Measurements from ENCODE around the gene TRMT61A.
"Not testable (repeated sequence)": the region's sequence is repeated elsewhere in the genome, so short reads cannot be mapped to it uniquely, and the experiment has no call there.

Gene TRMT61A

GRCh38 chr14:103508521-103509329 lies 20.3 kb upstream of the TRMT61A start:
- no peak overlapping the region for H3K4me3 ChIP-seq (ENCODE audit: low read length)
- DNase-seq (ENCODE audit: low read depth) = no peak
- TF ChIP-seq CTCF (IDR thresholded peaks at IDR 0.05; ENCODE audit: insufficient read depth, low read depth, low read length, missing control alignments) = no peak

GRCh38 chr14:103509864-103510723 lies 18.9 kb upstream of the TRMT61A start:
- TF ChIP-seq CTCF (IDR thresholded peaks at IDR 0.05; ENCODE audit: insufficient read depth, low read depth, low read length, missing control alignments) = no peak
- H3K4me3 ChIP-seq (ENCODE audit: low read length) = no peak overlapping the region
- DNase-seq (ENCODE audit: low read depth) = no peak

- TF ChIP-seq CTCF (IDR thresholded peaks at IDR 0.05; ENCODE audit: insufficient read depth, low read depth, low read length, missing control alignments) = peak; percentile 26
- DNase-seq (ENCODE audit: low read depth) = no peak
- no peak overlapping the region for H3K4me3 ChIP-seq (ENCODE audit: low read length)
Observed at GRCh38 chr14:103510724-103511693, 18.0 kb upstream of the TRMT61A start.

GRCh38 chr14:103512180-103512579 lies 16.8 kb upstream of the TRMT61A start:
- not testable (repeated sequence) for DNase-seq (ENCODE audit: low read depth); H3K4me3 ChIP-seq (ENCODE audit: low read length)

- peak; percentile 99 for DNase-seq (ENCODE audit: low read depth)
- H3K4me3 ChIP-seq (ENCODE audit: low read length) = no peak overlapping the region
- TF ChIP-seq CTCF (IDR thresholded peaks at IDR 0.05; ENCODE audit: insufficient read depth, low read depth, low read length, missing control alignments) = no peak
Observed at GRCh38 chr14:103512701-103513611, 16.0 kb upstream of the TRMT61A start.

- no peak for TF ChIP-seq CTCF (IDR thresholded peaks at IDR 0.05; ENCODE audit: insufficient read depth, low read depth, low read length, missing control alignments)
- H3K4me3 ChIP-seq (ENCODE audit: low read length) = no peak overlapping the region
- no peak for DNase-seq (ENCODE audit: low read depth)
Observed at GRCh38 chr14:103514596-103515421, 14.2 kb upstream of the TRMT61A start.

Data from epithelial cell of esophagus (primary cell).